GM18499 (cell line): ENCODE results near the gene PAPSS2.
"Not testable (repeated sequence)": the region's sequence is repeated elsewhere in the genome, so short reads cannot be mapped to it uniquely, and the experiment has no call there.

ENCODE experiments used
- ATAC-seq: cut with Tn5 transposase; IDR thresholded peaks from one replicate; pipeline ENCODE4 v1.9.1; 2021; ENCODE audit warnings: moderate number of reproducible peaks; ENCODE audit not compliant: insufficient read depth, unreplicated experiment

Gene PAPSS2

DNA sequence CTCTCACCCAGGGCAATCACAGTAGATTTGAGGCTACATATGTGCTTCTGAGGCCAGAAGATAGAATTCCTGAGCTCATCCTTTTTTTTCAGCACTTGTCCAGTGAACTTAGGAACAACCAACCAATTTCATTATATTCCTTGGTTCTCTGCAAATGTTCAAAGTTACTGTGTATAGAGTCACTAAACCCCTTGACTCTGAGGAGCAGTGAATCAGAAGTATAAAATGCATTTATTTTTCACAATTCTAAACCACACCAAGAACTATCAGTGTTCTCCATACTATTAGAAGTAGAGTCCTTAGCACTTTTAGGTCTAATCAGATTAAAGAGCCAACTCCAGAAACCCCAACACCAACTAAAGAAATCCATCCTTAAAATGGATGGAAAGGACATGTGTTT is 19.6 kb upstream of the PAPSS2 start:
- no peak for ATAC-seq

DNA sequence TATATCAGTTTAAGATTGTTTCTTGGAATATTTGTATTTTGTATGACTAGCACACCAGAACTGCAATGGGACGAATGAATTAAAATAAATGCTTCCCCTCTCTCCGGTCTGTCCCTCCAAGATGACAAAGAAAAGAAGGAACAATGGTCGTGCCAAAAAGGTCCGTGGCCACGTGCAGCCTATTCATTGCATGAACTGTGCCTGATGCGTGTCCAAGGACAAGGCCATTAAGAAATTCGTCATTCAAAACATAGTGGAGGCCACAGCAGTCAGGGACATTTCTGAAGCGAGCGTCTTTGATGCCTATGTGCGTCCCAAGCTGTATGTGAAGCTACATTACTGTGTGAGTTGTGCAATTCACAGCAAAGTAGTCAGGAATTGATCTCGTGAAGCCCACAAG is 17.2 kb upstream of the PAPSS2 start:
- ATAC-seq, result no peak

DNA sequence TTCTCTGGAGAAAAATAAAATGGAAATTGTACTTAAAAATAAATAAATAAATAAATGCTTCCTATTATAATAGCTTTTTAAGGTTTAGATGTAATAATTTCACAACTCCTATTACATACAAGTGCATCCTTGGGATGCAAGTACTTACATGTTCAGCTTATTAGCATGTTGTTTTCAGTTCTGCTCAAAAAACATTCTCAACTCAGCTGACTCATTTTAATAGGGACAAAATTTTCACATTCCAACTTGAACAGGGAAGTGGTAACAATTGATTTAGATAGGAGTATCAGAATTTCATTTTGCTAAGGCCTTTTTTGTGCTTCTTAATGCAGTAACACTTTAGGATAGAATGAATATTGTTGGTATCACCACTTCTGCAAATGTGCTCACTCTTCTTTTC is 16.7 kb upstream of the PAPSS2 start:
- ATAC-seq, result no peak

DNA sequence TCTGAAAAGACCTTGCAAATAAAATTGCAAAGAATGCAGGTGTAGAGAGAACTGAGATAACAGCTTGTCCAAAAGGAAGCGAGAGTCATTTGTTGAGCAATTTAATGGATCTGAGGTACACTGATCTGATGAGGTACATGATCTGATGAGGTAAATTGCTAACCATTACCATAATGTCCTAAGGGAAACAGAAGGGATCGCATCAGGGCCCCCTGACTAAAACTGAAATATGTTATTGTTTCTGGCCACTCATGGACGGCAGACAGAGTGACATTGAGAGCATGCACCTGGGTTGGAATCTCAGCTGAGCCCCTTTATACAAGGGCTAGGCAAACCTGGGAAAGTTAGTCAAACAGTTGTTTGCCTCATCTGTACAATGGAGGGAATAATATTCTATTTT is 15.8 kb upstream of the PAPSS2 start:
- no peak for ATAC-seq

DNA sequence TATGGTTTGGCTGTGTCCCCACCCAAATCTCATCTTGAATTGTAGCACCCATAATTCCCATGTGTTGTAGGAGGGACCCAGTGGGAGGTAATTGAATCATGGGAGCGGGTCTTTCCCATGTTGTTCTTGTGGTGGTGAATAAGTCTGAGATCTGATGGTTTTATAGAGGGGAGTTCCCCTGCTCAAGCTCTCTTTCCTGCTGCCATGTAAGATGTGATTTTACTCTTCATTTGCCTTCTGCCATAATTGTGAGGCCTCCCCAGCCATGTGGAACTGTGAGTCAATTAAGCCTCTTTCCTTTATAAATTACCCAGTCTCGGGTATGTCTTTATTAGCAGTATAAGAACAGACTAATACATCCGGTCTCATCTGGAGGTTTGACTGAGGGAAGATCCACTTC is 15.2 kb upstream of the PAPSS2 start:
- ATAC-seq, result not testable (repeated sequence)

DNA sequence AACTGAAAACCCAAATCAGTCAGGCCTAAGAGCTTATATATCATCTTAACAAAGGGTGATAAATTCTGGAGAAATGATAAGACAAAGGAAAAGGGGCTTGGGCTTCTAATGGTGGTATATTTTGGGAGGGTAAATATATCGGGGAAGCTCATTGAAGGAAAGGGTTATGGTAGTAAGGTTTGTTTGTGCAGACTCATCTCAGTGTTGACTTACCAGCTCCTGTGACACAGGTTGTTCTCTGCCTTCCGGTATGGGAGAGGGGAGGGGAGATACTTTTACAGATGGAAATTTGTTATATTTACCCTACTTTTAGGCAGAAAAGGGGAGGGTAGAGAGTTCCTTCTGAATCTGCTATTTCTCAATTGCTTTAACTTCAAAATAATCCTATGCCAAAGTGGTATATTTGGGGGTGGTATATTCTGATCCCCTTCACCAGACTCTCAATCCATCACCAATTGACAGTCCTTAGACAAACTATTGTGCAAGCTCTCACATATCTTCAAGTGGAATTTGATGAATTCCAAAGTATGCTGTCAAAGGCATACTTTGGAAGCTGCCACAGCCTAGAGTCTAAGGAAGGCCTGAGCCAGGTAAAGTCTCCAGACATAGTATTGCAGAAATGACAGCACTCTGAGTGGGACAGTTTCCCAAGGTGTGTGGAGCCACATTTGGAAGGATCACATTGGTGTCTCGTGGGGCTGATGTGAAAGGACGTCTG is 13.3 kb upstream of the PAPSS2 start:
- ATAC-seq, result no peak

DNA sequence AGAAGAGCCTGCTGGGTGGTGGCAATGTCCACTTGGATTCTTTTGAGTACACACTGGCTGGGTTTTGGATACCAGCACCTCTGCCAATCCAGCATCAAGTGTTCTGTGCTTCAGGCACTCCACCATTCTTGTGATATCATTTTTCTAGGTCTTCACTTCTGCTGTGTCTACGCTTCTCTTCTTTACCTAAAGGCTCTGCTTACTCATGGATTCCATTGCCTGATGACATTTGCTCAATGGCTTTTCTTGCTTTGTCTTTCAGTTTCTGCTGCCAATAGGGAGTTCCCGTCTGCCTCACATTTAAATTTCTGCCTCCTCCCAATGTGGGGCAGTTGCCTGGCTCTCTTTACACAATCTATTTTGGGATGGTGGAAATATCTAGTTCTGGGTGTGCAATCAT is 12.7 kb upstream of the PAPSS2 start:
- no peak for ATAC-seq

DNA sequence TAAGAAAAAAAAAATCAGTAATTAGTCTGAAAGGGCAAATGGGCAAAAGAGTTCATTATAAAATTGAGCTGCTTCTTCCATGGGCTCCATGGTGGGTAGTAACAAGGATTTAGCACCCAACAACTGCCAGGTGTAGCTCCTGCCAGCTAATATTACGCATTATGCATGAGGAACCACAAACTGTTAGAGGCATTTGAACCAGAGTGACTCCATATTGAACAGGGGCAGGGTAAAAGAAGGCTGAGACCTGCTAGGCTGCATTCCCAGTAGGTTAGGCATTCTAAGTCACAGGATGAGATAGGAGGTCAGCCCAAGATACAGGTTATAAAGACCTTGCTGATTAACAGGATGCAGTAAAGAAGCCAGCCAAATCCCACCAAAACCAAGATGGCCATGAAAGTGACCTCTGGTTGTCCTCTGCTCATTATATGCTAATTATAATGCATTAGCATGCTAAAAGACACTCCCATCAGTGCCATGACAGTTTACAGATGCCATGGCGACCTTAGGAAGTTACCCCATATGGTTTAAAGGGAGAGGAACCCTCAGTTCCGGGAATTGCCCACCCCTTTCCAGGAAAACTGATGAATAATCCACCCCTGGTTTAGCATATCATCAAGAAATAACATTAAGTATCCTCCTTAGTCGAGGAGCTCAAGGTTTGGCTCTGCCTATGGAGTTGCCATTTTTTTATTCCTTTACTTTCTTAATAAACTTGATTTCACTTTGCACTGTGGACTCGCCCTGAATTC is 8.7 kb upstream of the PAPSS2 start:
- ATAC-seq, result no peak

DNA sequence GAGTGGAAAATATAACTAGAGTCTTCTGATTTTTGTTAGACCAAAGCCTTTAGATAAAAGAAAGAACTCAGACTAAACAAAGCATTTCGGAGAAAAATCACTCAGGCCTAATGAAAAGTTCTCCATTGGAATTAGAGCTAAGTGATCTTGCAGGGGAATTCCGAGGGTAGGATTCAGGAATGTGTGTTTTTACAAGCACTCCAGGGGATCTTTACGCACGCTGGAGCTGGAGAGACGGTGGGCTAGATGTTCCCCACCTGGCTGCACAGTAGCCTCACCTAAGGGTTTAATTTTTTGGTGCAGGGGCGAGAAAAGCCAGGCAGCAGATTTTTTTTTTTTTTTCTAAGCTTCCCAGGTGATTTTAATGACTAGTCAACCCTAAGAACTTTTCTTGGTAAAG is 7.9 kb upstream of the PAPSS2 start:
- no peak for ATAC-seq

DNA sequence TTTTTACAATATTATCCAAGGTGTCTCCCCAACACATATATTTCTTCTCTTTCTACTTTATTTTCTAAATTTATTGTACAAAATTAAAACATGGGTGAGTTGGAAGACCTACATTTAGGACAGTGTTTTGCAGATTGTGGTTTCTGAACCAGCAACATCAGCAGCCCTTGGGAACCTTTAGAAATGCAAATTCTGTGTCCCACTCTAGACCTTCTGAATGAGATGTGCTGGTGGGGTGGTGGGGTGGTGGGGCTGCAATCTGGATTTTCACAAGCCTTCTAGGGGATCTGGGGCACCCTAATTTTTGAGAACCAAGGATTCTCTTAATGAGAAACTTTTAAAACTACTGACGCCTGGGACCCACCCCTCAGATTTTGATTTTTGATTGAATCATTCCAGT is 7.4 kb upstream of the PAPSS2 start:
- ATAC-seq, result no peak

DNA sequence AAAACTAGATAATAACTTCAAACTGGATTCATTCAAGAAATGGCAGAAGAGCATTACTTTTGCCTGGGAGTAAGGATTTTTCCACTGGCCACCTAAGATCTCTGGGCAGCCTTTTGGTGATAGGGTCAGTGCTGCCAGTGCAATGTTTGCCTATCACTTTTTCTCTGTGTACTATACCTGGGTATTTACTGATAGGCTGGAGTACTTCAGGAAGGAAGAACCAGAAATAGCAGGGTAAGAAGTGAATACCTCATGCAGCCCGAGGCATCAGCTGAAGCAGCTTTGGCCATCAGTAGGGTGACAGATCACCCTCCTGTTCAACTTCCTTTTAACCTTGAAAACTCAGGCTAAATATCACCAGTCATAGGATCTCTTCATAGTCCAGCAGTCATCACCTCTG is 5.5 kb upstream of the PAPSS2 start:
- no peak for ATAC-seq

DNA sequence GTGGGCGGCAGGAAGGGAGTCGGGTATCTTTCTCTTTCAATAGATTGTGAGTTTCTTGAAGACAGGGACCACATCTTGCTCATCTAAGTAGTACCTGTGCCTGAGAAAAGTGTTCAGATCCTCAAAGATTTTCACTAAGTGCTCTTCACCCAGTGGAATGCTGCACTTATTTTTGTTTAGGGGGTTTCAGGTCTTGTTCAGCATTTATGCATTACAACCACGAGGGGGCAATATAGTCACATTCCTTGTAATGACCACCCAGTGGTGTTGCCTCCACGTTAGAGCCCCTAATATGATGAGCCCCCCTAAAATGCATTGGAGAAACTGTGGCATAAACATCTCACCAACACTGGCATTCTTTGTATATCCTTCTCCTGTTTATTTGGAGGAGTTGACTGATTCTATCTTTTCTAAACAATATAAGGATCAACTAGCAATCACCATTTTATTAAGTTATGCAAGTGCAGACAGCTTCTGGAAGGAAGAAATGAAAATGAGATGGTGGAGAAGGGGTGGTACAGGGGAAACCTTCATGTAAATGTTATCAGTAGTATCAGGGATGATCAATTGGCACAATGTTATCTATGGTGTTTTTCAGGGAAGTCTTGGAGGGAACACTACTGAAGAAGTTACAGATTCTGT is 3.1 kb upstream of the PAPSS2 start:
- ATAC-seq, result no peak

DNA sequence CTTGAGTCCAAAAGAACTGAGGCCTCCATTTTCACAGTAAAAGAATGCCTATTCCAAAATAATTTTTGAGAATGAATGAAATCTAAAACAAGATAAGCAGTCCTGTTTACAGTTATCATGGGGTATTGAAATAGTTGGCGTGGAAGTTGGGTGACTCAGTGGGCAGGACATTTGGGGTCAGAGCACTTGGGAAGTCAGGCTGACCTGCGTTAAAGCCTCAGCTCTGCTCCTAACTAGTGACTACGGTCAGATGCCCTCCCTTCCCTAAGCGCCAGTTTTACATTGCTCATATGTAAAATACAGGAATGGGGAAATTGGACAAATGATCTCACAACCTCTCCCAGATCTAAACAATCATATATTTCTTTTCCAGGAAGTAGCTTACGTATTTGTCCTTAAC is 2.3 kb upstream of the PAPSS2 start:
- ATAC-seq, result no peak

DNA sequence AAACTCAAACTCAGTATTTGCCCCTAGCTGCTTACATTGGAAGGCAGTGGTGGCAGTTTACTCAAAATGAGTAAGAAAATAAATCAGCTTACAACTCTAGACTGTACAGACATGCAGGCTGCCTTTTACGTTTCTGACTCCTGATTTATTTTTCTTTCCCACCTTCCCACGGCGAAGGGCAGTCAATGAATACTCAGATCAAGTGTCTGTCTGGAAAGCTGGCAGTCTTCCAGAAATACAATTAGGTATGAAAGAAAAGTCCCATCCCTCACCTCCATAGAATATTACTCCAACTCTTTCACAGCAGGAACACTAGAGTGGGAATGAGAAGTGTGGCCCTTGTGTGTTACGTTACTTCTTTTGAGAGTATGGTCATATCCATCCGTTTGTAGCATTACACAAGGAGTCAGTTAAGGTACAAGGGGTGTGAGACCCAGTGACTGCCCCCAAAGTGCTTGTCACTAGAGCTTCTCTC is 1.3 kb upstream of the PAPSS2 start:
- ATAC-seq, result no peak

DNA sequence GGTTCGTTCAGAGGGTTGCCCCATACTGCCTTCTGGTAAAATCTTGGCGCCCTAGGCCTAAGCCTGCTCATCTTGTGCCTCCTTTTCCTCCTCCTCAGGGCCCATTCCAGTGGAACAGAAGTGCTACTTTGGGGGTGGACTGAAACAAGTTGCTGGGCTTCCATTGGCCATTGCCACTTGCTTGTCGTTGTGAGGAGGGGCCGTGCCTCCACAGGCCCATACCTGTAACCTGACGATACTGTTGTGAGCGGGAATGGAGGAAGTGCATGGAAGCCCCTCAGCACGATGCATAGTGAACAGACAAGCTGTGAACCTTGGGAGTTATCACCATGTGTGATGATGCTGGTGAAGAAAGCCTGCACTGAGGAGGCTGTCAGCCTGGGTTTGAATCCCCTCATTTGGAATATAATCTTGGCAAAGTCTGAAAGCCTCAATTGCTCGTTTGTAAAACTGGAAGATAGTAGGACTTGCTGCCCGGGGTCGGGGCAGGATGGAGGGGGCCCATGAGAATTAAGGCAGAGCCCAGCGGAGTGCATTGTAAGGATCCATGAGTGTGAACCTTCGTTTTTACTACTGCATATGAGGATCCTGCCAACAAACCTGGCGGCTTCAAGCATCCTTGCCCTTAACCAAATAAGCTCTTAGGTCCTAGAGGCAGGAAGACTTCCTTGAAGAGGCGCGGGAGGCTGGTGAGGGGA is 671 bp upstream of the PAPSS2 start:
- no peak for ATAC-seq

DNA sequence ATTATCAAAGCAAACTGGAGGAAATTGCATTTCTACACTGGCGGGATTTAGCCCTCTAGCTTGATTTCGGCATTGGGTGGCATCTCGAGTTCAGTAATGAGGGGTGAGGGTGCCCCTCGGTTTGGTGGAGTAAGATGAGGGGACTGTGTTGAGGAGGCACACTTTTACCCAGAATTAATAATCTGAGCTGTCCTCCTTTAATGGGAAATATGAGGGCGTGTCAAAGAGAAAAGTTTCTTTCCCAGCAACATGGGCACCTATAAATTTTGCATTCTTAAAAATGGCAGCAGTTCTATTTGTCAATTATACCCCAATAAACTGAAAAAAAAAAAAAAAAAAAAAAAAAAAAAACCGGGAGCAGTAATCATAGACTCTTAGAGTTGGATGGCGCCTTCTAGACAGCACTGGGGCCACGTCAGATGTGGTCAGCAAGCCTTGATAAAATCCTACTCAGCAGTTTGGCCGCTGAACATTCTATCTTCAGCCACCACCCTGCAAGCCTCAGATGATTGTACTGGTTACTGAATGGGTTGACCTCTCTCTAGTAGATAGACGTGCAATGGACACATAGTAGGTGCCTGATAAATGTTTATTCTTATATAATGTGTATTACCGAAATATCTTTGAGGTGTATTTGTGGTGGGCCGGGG is 931 bp downstream of the PAPSS2 start:
- ATAC-seq, result no peak

DNA sequence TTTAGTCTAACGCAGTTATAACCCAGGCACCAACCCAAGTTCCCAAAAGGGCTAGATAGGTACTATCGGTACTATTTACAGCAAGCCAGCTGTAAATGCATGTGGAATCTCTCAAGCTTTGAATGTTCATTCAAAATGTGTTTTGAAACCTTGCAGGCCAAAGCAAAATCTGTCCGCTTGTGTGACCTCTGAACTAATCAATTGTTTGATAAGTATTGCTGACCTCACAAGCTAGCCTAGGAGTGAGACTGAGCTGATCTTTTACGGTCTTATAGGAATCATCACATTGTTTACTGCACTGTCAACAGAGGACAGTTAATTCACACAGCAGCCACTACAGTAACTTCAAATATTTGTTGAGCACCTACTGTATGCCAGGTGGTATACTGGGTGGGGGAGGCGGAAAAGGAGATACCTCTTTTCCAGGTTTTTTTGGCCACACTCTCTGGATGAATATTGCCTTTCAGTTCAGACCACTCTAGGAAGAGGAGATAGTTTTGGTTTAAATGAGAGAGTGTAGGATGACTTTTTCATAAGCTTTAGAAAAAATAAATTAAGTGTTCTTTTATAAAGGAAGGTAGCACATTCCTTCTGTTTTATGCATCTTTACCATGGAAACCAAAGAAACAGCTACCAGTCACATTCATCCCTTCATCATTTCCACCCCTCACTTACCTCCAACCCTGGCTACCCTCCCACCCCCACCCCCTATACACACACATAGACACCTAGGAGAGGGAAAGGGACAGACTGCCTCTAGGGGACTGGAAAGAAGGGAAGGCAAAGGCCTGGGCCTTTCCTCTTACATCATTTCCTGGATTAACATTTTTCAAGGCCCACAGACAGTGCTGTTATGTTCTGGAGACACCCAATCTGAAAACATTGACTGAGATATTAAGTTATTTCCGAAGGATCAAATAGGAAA is 2.4 kb downstream of the PAPSS2 start:
- no peak for ATAC-seq

DNA sequence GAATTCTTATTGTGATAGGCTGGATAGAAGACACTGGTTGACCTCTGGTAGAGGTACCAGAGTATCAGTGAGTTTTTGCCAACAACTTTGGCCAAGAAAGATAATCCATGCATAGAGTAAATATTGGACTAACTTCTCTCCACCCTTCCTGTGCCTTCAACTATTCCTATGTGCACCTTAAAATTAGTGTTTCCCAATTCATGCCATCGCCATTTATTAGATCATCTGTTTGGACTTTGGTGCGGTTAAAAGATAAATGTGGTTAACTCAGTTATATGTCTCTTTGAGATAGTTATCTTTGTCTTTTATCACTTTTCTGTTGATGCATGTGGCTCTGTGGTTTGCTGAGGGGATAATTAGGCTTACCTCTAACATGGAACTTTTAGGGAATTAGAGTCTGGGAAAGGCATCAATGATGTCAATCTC is 4.6 kb downstream of the PAPSS2 start:
- ATAC-seq, result no peak

DNA sequence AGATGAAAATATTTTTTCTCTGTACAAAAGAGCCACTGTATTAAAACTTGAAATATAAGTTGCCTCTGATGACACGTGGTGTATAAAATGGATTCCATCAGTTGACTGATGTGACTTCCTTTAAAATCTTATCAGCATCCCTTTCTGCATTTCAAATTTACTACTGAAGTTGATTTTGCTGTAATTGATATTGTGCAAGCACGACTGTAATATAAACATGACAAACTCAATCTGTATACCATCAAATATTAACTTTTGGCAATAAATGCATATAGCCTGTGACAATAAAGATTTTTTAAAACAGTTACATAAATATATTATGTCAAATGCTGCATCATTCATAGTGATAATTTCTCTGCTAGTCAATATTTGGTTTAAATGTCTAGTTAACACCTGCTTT is 7.8 kb downstream of the PAPSS2 start:
- ATAC-seq, result no peak
